Fibroblast of mammary gland (primary cell): ENCODE data around the gene COPS6.
A peak's percentile ranks its signal among the peaks of the same experiment; 100 is the strongest.

Source experiments
- DNase-seq: peaks from one replicate; pipeline ENCODE4 v3.0.0-alpha.2; 2010; ENCODE audit warnings: low read depth
- H3K4me3 ChIP-seq: 2 replicates; pipeline ENCODE4 v1.5.1; 2011; ENCODE audit warnings: low read depth, mild to moderate bottlenecking, low read length, moderate library complexity; ENCODE audit not compliant: control insufficient read depth
- CTCF ChIP-seq: conservative IDR thresholded peaks from 2 replicates; pipeline ENCODE4 v1.5.1; 2011; ENCODE audit warnings: low read depth, low read length, inconsistent platforms; ENCODE audit not compliant: control insufficient read depth, insufficient read depth

The COPS6 gene

GRCh38 chr7:100075418-100075817 lies 13.4 kb upstream of the COPS6 start:
- no peak overlapping the region for H3K4me3 ChIP-seq
- TF ChIP-seq CTCF: no peak
- no peak for DNase-seq

GRCh38 chr7:100077205-100077604 lies 11.6 kb upstream of the COPS6 start:
- TF ChIP-seq CTCF: no peak
- DNase-seq: no peak
- H3K4me3 ChIP-seq: no peak overlapping the region

- no peak for TF ChIP-seq CTCF
- H3K4me3 ChIP-seq: no peak overlapping the region
- no peak for DNase-seq
Measured at GRCh38 chr7:100079024-100079560, 9.7 kb upstream of the COPS6 start.

GRCh38 chr7:100080907-100081534 lies 7.7 kb upstream of the COPS6 start:
- no peak for DNase-seq
- H3K4me3 ChIP-seq: peak overlapping the region; percentile 92
- no peak for TF ChIP-seq CTCF

GRCh38 chr7:100081535-100082102 lies 7.2 kb upstream of the COPS6 start, which contains the start of gene ZNF3:
TSS of gene ZNF3 (minus strand) at chr7:100081723. CDS start at chr7:100077357, 4,366 bp downstream.
- H3K4me3 ChIP-seq: peak within 1 kb of the TSS; percentile 92
- DNase-seq: peak; percentile 99
- peak; percentile 52 for TF ChIP-seq CTCF

GRCh38 chr7:100082978-100083377 lies 5.8 kb upstream of the COPS6 start:
- no peak for TF ChIP-seq CTCF
- no peak overlapping the region for H3K4me3 ChIP-seq
- DNase-seq: no peak
